ENCODE measurements around the gene NT5C2. TPM values are rescaled to one million over a fixed set of nuclear protein-coding genes. Genes with fewer than 3 reads are reported as not detected.
"Not testable (repeated sequence)": the region's sequence is repeated elsewhere in the genome, so short reads cannot be mapped to it uniquely, and the experiment has no call there.

Gene NT5C2
- total and polyA plus RNA-seq, 2 of the 4 experiments (the other 2 are of a cell fraction) = 60.0 to 65.1 TPM

DNA sequence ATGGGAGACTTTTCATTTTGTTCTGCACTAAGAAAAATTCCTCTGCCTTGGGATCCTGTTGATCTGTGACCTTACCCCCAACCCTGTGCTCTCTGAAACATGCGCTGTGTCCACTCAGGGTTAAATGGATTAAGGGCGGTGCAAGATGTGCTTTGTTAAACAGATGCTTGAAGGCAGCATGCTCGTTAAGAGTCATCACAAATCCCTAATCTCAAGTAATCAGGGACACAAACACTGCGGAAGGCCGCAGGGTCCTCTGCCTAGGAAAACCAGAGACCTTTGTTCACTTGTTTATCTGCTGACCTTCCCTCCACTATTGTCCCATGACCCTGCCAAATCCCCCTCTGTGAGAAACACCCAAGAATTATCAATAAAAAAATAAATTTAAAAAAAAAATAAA, 62.9 kb downstream of the NT5C2 start:
- H2AK9ac ChIP-seq (replicated peaks; ENCODE audit: low read depth, low read length, poor library complexity); dilution Hi-C loops (cut with HindIII; ENCODE audit: low sequenced_read_pairs, unreplicated experiment); H3K56ac ChIP-seq (ENCODE audit: extremely low read depth, insufficient read depth, low read length); H3K9ac ChIP-seq (ENCODE audit: low read depth, low read length); H4K20me1 ChIP-seq (ENCODE audit: insufficient read depth, low read length); H2BK5ac ChIP-seq (ENCODE audit: low read depth, low read length, poor library complexity, severe bottlenecking); BruUV-seq (replicated peaks); H3K9me3 ChIP-seq (ENCODE audit: control insufficient read depth, insufficient read depth, low read length); H3K4ac ChIP-seq (ENCODE audit: low read depth, low read length); H3K4me2 ChIP-seq (ENCODE audit: low read depth, low read length); H4K5ac ChIP-seq (ENCODE audit: low read depth, low read length); H2BK20ac ChIP-seq (ENCODE audit: low read depth, low read length); H4K91ac ChIP-seq (ENCODE audit: insufficient read depth, low read depth, low read length); H3K4me3 ChIP-seq (ENCODE audit: insufficient read depth, low read depth, low read length); H3K14ac ChIP-seq (replicated peaks; ENCODE audit: low read depth, low read length); H2AK5ac ChIP-seq (ENCODE audit: low read depth, low read length); intact Hi-C loops (cut with micrococcal nuclease); H3K18ac ChIP-seq (ENCODE audit: low read depth, low read length); POLR2A ChIA-PET (ENCODE audit: unreplicated experiment); H4K8ac ChIP-seq (ENCODE audit: low read depth in 2 of 2, low read length in 2 of 2); H3K27me3 ChIP-seq (ENCODE audit: control insufficient read depth, insufficient read depth, low read length); H2BK120ac ChIP-seq (ENCODE audit: low read depth, low read length); CTCF ChIA-PET; H3K27ac ChIP-seq (ENCODE audit: insufficient read depth, low read length); H3K4me1 ChIP-seq (ENCODE audit: control insufficient read depth, insufficient read depth, low read length); H2BK15ac ChIP-seq (ENCODE audit: low read depth, low read length); ATAC-seq (ENCODE audit: low read depth); H2AFZ ChIP-seq (replicated peaks; ENCODE audit: low read length, poor library complexity); DNase-seq; H3K9me1 ChIP-seq (ENCODE audit: insufficient read depth, low read length); H3K23ac ChIP-seq (ENCODE audit: low read depth, low read length); in situ Hi-C loops (cut with MboI; ENCODE audit: low sequenced_read_pairs): not testable (repeated sequence)
- WGBS, 2 experiments (ENCODE audit: extremely low coverage in 2 of 2, insufficient read length in 1 of 2) = no CpG with 5 or more reads among the region's 5 CpGs
- Histone ChIP-seq H3K79me1 (ENCODE audit: low read depth in 1 of 2, low read length in 2 of 2) (peaks cover 12 to 37% of the 10 kb centered on the region in 2 experiments), H3K36me3 (ENCODE audit: control insufficient read depth, insufficient read depth, low read length) (peaks cover 15% of the 10 kb centered on the region)

All from IMR-90 (cell line).